ENCODE results near the gene DLGAP4. TPM values are rescaled to one million over a fixed set of nuclear protein-coding genes. Genes with fewer than 3 reads are reported as not detected.

The DLGAP4 gene
- total RNA-seq, 1 experiment from 2014 or later = 59.9 TPM

GRCh38 chr20:36322131-36322530 is 16.0 kb downstream of the DLGAP4 start:
- POLR2A ChIA-PET (ENCODE audit: low non-redundant PET) = interaction anchor here (0.6 kb wide), 1 partner anchor 43 kb away, joined by 5 read pairs; no protein-coding TSS in a partner anchor
- CTCF ChIA-PET = no interaction called here
- intact Hi-C loops (cut with micrococcal nuclease; ENCODE audit: unreplicated experiment) = no loop called here
- TF ChIP-seq EZH2 (IDR thresholded peaks at IDR 0.05; ENCODE audit: borderline replicate concordance, low read depth, low read length, poor library complexity, severe bottlenecking) = no peak
- TF ChIP-seq CTCF (conservative IDR thresholded peaks at IDR 0.05; ENCODE audit: low read depth, low read length) = no peak
- H3K4me1 ChIP-seq (ENCODE audit: insufficient read depth, low read length, poor library complexity, severe bottlenecking) = peaks cover 16% of the 10 kb centered on the region
- no peaks in the 10 kb centered on the region for H3K27me3 ChIP-seq (replicated peaks; ENCODE audit: insufficient read depth, low read depth, low read length, poor library complexity)
- no TSS peak for BruUV-seq (replicated peaks)
- H3K27ac ChIP-seq (ENCODE audit: low read depth, low read length, poor library complexity, severe bottlenecking) = no peak overlapping the region
- DNase-seq (ENCODE audit: low spot score) = no peak
- H3K36me3 ChIP-seq (ENCODE audit: insufficient read depth, low read length, poor library complexity, severe bottlenecking) = no peaks in the 10 kb centered on the region
- H3K4me3 ChIP-seq (ENCODE audit: low read depth, low read length, poor library complexity, severe bottlenecking) = no peak overlapping the region
- peaks cover 4% of the 10 kb centered on the region for H3K9me3 ChIP-seq (ENCODE audit: low read depth, low read length, poor library complexity, severe bottlenecking)

- H3K4me1 ChIP-seq (ENCODE audit: insufficient read depth, low read length, poor library complexity, severe bottlenecking) = no peaks in the 10 kb centered on the region
- BruUV-seq (replicated peaks) = no TSS peak
- ChIA-PET POLR2A (ENCODE audit: low non-redundant PET) (no interaction called here), CTCF (no interaction called here)
- no peaks in the 10 kb centered on the region for H3K27me3 ChIP-seq (replicated peaks; ENCODE audit: insufficient read depth, low read depth, low read length, poor library complexity)
- intact Hi-C loops (cut with micrococcal nuclease; ENCODE audit: unreplicated experiment) = no loop called here
- TF ChIP-seq EZH2 (IDR thresholded peaks at IDR 0.05; ENCODE audit: borderline replicate concordance, low read depth, low read length, poor library complexity, severe bottlenecking) = no peak
- no peak for DNase-seq (ENCODE audit: low spot score)
- H3K4me3 ChIP-seq (ENCODE audit: low read depth, low read length, poor library complexity, severe bottlenecking) = no peak overlapping the region
- H3K36me3 ChIP-seq (ENCODE audit: insufficient read depth, low read length, poor library complexity, severe bottlenecking) = no peaks in the 10 kb centered on the region
- H3K9me3 ChIP-seq (ENCODE audit: low read depth, low read length, poor library complexity, severe bottlenecking) = no peaks in the 10 kb centered on the region
- no peak overlapping the region for H3K27ac ChIP-seq (ENCODE audit: low read depth, low read length, poor library complexity, severe bottlenecking)
These were observed 24.0 kb downstream of the DLGAP4 start for GRCh38 chr20:36330091-36330490.

GRCh38 chr20:36331209-36331608 is 25.1 kb downstream of the DLGAP4 start:
- Histone ChIP-seq H3K27ac (ENCODE audit: low read depth, low read length, poor library complexity, severe bottlenecking) (no peak overlapping the region), H3K27me3 (replicated peaks; ENCODE audit: insufficient read depth, low read depth, low read length, poor library complexity) (no peaks in the 10 kb centered on the region), H3K36me3 (ENCODE audit: insufficient read depth, low read length, poor library complexity, severe bottlenecking) (no peaks in the 10 kb centered on the region), H3K4me1 (ENCODE audit: insufficient read depth, low read length, poor library complexity, severe bottlenecking) (no peaks in the 10 kb centered on the region), H3K9me3 (ENCODE audit: low read depth, low read length, poor library complexity, severe bottlenecking) (no peaks in the 10 kb centered on the region), H3K4me3 (ENCODE audit: low read depth, low read length, poor library complexity, severe bottlenecking) (no peak overlapping the region)
- intact Hi-C loops (cut with micrococcal nuclease; ENCODE audit: unreplicated experiment) = no loop called here
- no peak for DNase-seq (ENCODE audit: low spot score)
- ChIA-PET CTCF (interaction anchor here (0.6 kb wide), 1 partner anchor 886 kb away, joined by 3 read pairs; no protein-coding TSS in a partner anchor), POLR2A (ENCODE audit: low non-redundant PET) (no interaction called here)
- TF ChIP-seq CTCF (conservative IDR thresholded peaks at IDR 0.05; ENCODE audit: low read depth, low read length) (no peak), EZH2 (IDR thresholded peaks at IDR 0.05; ENCODE audit: borderline replicate concordance, low read depth, low read length, poor library complexity, severe bottlenecking) (no peak)
- BruUV-seq (replicated peaks) = no TSS peak

GRCh38 chr20:36333841-36334240 is 27.7 kb downstream of the DLGAP4 start:
- Histone ChIP-seq H3K9me3 (ENCODE audit: low read depth, low read length, poor library complexity, severe bottlenecking) (no peaks in the 10 kb centered on the region), H3K4me1 (ENCODE audit: insufficient read depth, low read length, poor library complexity, severe bottlenecking) (no peaks in the 10 kb centered on the region), H3K27me3 (replicated peaks; ENCODE audit: insufficient read depth, low read depth, low read length, poor library complexity) (no peaks in the 10 kb centered on the region), H3K4me3 (ENCODE audit: low read depth, low read length, poor library complexity, severe bottlenecking) (no peak overlapping the region), H3K27ac (ENCODE audit: low read depth, low read length, poor library complexity, severe bottlenecking) (no peak overlapping the region), H3K36me3 (ENCODE audit: insufficient read depth, low read length, poor library complexity, severe bottlenecking) (no peaks in the 10 kb centered on the region)
- ChIA-PET POLR2A (ENCODE audit: low non-redundant PET) (no interaction called here), CTCF (no interaction called here)
- BruUV-seq (replicated peaks) = no TSS peak
- intact Hi-C loops (cut with micrococcal nuclease; ENCODE audit: unreplicated experiment) = no loop called here
- DNase-seq (ENCODE audit: low spot score) = no peak
- TF ChIP-seq EZH2 (IDR thresholded peaks at IDR 0.05; ENCODE audit: borderline replicate concordance, low read depth, low read length, poor library complexity, severe bottlenecking) (no peak), CTCF (conservative IDR thresholded peaks at IDR 0.05; ENCODE audit: low read depth, low read length) (no peak)

All from A673 (cell line).